ENCODE data around the gene IQCN. TPM values are rescaled to one million over a fixed set of nuclear protein-coding genes. Genes with fewer than 3 reads are reported as not detected.

Gene IQCN
- total and polyA plus RNA-seq, 10 of the 15 experiments (the other 5 are each of a cell fraction or from before 2014, with no cell fraction given): 0.01 to 0.54 (median 0.23) TPM; not detected in 3

GRCh38 chr19:18282021-18282787, 8.0 kb upstream of the IQCN start (continued):
- TF ChIP-seq, protein P1, sequence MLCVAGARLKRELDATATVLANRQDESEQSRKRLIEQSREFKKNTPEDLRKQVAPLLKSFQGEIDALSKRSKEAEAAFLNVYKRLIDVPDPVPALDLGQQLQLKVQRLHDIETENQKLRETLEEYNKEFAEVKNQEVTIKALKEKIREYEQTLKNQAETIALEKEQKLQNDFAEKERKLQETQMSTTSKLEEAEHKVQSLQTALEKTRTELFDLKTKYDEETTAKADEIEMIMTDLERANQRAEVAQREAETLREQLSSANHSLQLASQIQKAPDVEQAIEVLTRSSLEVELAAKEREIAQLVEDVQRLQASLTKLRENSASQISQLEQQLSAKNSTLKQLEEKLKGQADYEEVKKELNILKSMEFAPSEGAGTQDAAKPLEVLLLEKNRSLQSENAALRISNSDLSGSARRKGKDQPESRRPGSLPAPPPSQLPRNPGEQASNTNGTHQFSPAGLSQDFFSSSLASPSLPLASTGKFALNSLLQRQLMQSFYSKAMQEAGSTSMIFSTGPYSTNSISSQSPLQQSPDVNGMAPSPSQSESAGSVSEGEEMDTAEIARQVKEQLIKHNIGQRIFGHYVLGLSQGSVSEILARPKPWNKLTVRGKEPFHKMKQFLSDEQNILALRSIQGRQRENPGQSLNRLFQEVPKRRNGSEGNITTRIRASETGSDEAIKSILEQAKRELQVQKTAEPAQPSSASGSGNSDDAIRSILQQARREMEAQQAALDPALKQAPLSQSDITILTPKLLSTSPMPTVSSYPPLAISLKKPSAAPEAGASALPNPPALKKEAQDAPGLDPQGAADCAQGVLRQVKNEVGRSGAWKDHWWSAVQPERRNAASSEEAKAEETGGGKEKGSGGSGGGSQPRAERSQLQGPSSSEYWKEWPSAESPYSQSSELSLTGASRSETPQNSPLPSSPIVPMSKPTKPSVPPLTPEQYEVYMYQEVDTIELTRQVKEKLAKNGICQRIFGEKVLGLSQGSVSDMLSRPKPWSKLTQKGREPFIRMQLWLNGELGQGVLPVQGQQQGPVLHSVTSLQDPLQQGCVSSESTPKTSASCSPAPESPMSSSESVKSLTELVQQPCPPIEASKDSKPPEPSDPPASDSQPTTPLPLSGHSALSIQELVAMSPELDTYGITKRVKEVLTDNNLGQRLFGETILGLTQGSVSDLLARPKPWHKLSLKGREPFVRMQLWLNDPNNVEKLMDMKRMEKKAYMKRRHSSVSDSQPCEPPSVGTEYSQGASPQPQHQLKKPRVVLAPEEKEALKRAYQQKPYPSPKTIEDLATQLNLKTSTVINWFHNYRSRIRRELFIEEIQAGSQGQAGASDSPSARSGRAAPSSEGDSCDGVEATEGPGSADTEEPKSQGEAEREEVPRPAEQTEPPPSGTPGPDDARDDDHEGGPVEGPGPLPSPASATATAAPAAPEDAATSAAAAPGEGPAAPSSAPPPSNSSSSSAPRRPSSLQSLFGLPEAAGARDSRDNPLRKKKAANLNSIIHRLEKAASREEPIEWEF (IDR thresholded peaks at IDR 0.05; ENCODE audit: insufficient replicate concordance, low read depth, low read length): no peak
- TF ChIP-seq, protein P2, sequence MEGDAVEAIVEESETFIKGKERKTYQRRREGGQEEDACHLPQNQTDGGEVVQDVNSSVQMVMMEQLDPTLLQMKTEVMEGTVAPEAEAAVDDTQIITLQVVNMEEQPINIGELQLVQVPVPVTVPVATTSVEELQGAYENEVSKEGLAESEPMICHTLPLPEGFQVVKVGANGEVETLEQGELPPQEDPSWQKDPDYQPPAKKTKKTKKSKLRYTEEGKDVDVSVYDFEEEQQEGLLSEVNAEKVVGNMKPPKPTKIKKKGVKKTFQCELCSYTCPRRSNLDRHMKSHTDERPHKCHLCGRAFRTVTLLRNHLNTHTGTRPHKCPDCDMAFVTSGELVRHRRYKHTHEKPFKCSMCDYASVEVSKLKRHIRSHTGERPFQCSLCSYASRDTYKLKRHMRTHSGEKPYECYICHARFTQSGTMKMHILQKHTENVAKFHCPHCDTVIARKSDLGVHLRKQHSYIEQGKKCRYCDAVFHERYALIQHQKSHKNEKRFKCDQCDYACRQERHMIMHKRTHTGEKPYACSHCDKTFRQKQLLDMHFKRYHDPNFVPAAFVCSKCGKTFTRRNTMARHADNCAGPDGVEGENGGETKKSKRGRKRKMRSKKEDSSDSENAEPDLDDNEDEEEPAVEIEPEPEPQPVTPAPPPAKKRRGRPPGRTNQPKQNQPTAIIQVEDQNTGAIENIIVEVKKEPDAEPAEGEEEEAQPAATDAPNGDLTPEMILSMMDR (IDR thresholded peaks at IDR 0.05 in 2 of 3, conservative IDR thresholded peaks at IDR 0.05 in 1 of 3; ENCODE audit: control insufficient read depth in 2 of 3, extremely low read depth in 1 of 3, insufficient read depth in 1 of 3, low read depth in 3 of 3, low read length in 3 of 3): peak in 1 of 3 experiments; percentile 15; a peak in 2 of 6 replicates
- TF ChIP-seq SMARCA5 (IDR thresholded peaks at IDR 0.05): no peak
- no peak for TF ChIP-seq PAX8 (IDR thresholded peaks at IDR 0.05)
- no peak for TF ChIP-seq ZNF217 (IDR thresholded peaks at IDR 0.05)
- TF ChIP-seq IKZF1 (conservative IDR thresholded peaks at IDR 0.05): peak; percentile 16; the same call in 1 of the 2 replicates
- TF ChIP-seq CEBPB (IDR thresholded peaks at IDR 0.05; ENCODE audit: borderline replicate concordance in 1 of 2, low read depth in 2 of 2, low read length in 2 of 2): no peak
- no peak for TF ChIP-seq RUNX3 (IDR thresholded peaks at IDR 0.05; ENCODE audit: low read length)
- TF ChIP-seq FOXM1 (IDR thresholded peaks at IDR 0.05; ENCODE audit: low read depth, low read length): no peak
- TF ChIP-seq MXI1 (IDR thresholded peaks at IDR 0.05; ENCODE audit: low read depth, low read length): no peak
- TF ChIP-seq ATF2 (IDR thresholded peaks at IDR 0.05; ENCODE audit: low read length): no peak
- TF ChIP-seq CHD1 (IDR thresholded peaks at IDR 0.05; ENCODE audit: low read depth, low read length): no peak; the same call in 1 of the 2 replicates
- no peak for TF ChIP-seq ZNF24 (IDR thresholded peaks at IDR 0.05)
- TF ChIP-seq, protein P3, sequence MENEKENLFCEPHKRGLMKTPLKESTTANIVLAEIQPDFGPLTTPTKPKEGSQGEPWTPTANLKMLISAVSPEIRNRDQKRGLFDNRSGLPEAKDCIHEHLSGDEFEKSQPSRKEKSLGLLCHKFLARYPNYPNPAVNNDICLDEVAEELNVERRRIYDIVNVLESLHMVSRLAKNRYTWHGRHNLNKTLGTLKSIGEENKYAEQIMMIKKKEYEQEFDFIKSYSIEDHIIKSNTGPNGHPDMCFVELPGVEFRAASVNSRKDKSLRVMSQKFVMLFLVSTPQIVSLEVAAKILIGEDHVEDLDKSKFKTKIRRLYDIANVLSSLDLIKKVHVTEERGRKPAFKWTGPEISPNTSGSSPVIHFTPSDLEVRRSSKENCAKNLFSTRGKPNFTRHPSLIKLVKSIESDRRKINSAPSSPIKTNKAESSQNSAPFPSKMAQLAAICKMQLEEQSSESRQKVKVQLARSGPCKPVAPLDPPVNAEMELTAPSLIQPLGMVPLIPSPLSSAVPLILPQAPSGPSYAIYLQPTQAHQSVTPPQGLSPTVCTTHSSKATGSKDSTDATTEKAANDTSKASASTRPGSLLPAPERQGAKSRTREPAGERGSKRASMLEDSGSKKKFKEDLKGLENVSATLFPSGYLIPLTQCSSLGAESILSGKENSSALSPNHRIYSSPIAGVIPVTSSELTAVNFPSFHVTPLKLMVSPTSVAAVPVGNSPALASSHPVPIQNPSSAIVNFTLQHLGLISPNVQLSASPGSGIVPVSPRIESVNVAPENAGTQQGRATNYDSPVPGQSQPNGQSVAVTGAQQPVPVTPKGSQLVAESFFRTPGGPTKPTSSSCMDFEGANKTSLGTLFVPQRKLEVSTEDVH (IDR thresholded peaks at IDR 0.05; ENCODE audit: low read depth, partially characterized antibody): no peak
- no peak for TF ChIP-seq RFX5 (IDR thresholded peaks at IDR 0.05; ENCODE audit: low read depth, low read length)
- peak in 1 of 2 experiments; percentile 74; a peak in 2 of 3 replicates for TF ChIP-seq EGR1 (IDR thresholded peaks at IDR 0.05; ENCODE audit: borderline replicate concordance in 1 of 2, low read depth in 2 of 2, low read length in 2 of 2)
- TF ChIP-seq JUNB (IDR thresholded peaks at IDR 0.05): no peak
